ENCODE results near the gene C4orf51.

The C4orf51 gene

GRCh38 chr4:145703850-145704497 lies 24.0 kb downstream of the C4orf51 start:
- Histone ChIP-seq H3K27ac (ENCODE audit: low read depth, low read length) (peak overlapping the region; percentile 93), H3K36me3 (ENCODE audit: control insufficient read depth, insufficient read depth, low read length) (peaks cover 39% of the 10 kb centered on the region; the same call in 1 of the 2 replicates), H3K9me3 (ENCODE audit: control insufficient read depth, insufficient read depth, low read depth, low read length) (no peaks in the 10 kb centered on the region), H3K4me3 (ENCODE audit: low read depth, low read length) (peak overlapping the region; percentile 56), H3K9ac (ENCODE audit: low read length) (peak overlapping the region; percentile 80), H3K27me3 (ENCODE audit: control insufficient read depth, insufficient read depth, low read length) (no peaks in the 10 kb centered on the region), H3K4me1 (ENCODE audit: control insufficient read depth, insufficient read depth, low read length) (peaks cover 35% of the 10 kb centered on the region)

GRCh38 chr4:145709336-145709735 lies 29.4 kb downstream of the C4orf51 start:
- Histone ChIP-seq H3K9me3 (ENCODE audit: control insufficient read depth, insufficient read depth, low read depth, low read length) (no peaks in the 10 kb centered on the region), H3K36me3 (ENCODE audit: control insufficient read depth, insufficient read depth, low read length) (peaks cover 81% of the 10 kb centered on the region)

GRCh38 chr4:145709843-145710242 lies 29.9 kb downstream of the C4orf51 start:
- Histone ChIP-seq H3K27me3 (ENCODE audit: control insufficient read depth, insufficient read depth, low read length) (no peaks in the 10 kb centered on the region), H3K9me3 (ENCODE audit: control insufficient read depth, insufficient read depth, low read depth, low read length) (no peaks in the 10 kb centered on the region), H3K9ac (ENCODE audit: low read length) (no peak overlapping the region), H3K4me3 (ENCODE audit: low read depth, low read length) (no peak overlapping the region), H3K4me1 (ENCODE audit: control insufficient read depth, insufficient read depth, low read length) (peaks cover 39% of the 10 kb centered on the region), H3K36me3 (ENCODE audit: control insufficient read depth, insufficient read depth, low read length) (peaks cover 81% of the 10 kb centered on the region), H3K27ac (ENCODE audit: low read depth, low read length) (no peak overlapping the region)

More at GRCh38 chr4:145709336-145709735, 29.4 kb downstream of the C4orf51 start:
- no peak overlapping the region for H3K4me3 ChIP-seq (ENCODE audit: low read depth, low read length)
- no peak overlapping the region for H3K9ac ChIP-seq (ENCODE audit: low read length)
- peaks cover 44% of the 10 kb centered on the region for H3K4me1 ChIP-seq (ENCODE audit: control insufficient read depth, insufficient read depth, low read length)
- no peak overlapping the region for H3K27ac ChIP-seq (ENCODE audit: low read depth, low read length)
- no peaks in the 10 kb centered on the region for H3K27me3 ChIP-seq (ENCODE audit: control insufficient read depth, insufficient read depth, low read length)

- peaks cover 2% of the 10 kb centered on the region; the same call in 1 of the 2 replicates for H3K9me3 ChIP-seq (ENCODE audit: control insufficient read depth, insufficient read depth, low read depth, low read length)
- no peak overlapping the region for H3K4me3 ChIP-seq (ENCODE audit: low read depth, low read length)
- no peaks in the 10 kb centered on the region for H3K27me3 ChIP-seq (ENCODE audit: control insufficient read depth, insufficient read depth, low read length)
- peaks cover 3% of the 10 kb centered on the region for H3K4me1 ChIP-seq (ENCODE audit: control insufficient read depth, insufficient read depth, low read length)
- H3K9ac ChIP-seq (ENCODE audit: low read length), result no peak overlapping the region
- no peak overlapping the region for H3K27ac ChIP-seq (ENCODE audit: low read depth, low read length)
- peaks cover 86% of the 10 kb centered on the region for H3K36me3 ChIP-seq (ENCODE audit: control insufficient read depth, insufficient read depth, low read length)
These were observed 36.3 kb downstream of the C4orf51 start for GRCh38 chr4:145716200-145716599.

- Histone ChIP-seq H3K4me1 (ENCODE audit: control insufficient read depth, insufficient read depth, low read length) (peaks cover 2% of the 10 kb centered on the region; the same call in 1 of the 2 replicates), H3K36me3 (ENCODE audit: control insufficient read depth, insufficient read depth, low read length) (peaks cover 87% of the 10 kb centered on the region), H3K27ac (ENCODE audit: low read depth, low read length) (no peak overlapping the region), H3K9ac (ENCODE audit: low read length) (no peak overlapping the region), H3K9me3 (ENCODE audit: control insufficient read depth, insufficient read depth, low read depth, low read length) (peaks cover 2% of the 10 kb centered on the region; the same call in 1 of the 2 replicates), H3K27me3 (ENCODE audit: control insufficient read depth, insufficient read depth, low read length) (no peaks in the 10 kb centered on the region), H3K4me3 (ENCODE audit: low read depth, low read length) (no peak overlapping the region)
These were observed 36.8 kb downstream of the C4orf51 start for GRCh38 chr4:145716661-145717200.

- H3K9ac ChIP-seq (ENCODE audit: low read length), result no peak overlapping the region
- H3K27ac ChIP-seq (ENCODE audit: low read depth, low read length), result no peak overlapping the region
- no peaks in the 10 kb centered on the region for H3K27me3 ChIP-seq (ENCODE audit: control insufficient read depth, insufficient read depth, low read length)
- peaks cover 9% of the 10 kb centered on the region for H3K9me3 ChIP-seq (ENCODE audit: control insufficient read depth, insufficient read depth, low read depth, low read length)
- 0 out of 2 replicates have a peak, but pooled peaks cover 2% of the 10 kb centered on the region for H3K4me1 ChIP-seq (ENCODE audit: control insufficient read depth, insufficient read depth, low read length)
- no peak overlapping the region for H3K4me3 ChIP-seq (ENCODE audit: low read depth, low read length)
- peaks cover 64% of the 10 kb centered on the region for H3K36me3 ChIP-seq (ENCODE audit: control insufficient read depth, insufficient read depth, low read length)
These were observed 40.0 kb downstream of the C4orf51 start for GRCh38 chr4:145719752-145720624.

- no peak overlapping the region for H3K4me3 ChIP-seq (ENCODE audit: low read depth, low read length)
- no peaks in the 10 kb centered on the region for H3K27me3 ChIP-seq (ENCODE audit: control insufficient read depth, insufficient read depth, low read length)
These were observed 40.7 kb downstream of the C4orf51 start for GRCh38 chr4:145720656-145721055.

GRCh38 chr4:145722561-145722960 lies 42.6 kb downstream of the C4orf51 start:
- H3K27me3 ChIP-seq (ENCODE audit: control insufficient read depth, insufficient read depth, low read length), result no peaks in the 10 kb centered on the region
- peaks cover 9% of the 10 kb centered on the region for H3K9me3 ChIP-seq (ENCODE audit: control insufficient read depth, insufficient read depth, low read depth, low read length)
- no peak overlapping the region for H3K27ac ChIP-seq (ENCODE audit: low read depth, low read length)
- H3K9ac ChIP-seq (ENCODE audit: low read length), result no peak overlapping the region
- 0 out of 2 replicates have a peak, but pooled peaks cover 2% of the 10 kb centered on the region for H3K4me1 ChIP-seq (ENCODE audit: control insufficient read depth, insufficient read depth, low read length)
- no peak overlapping the region for H3K4me3 ChIP-seq (ENCODE audit: low read depth, low read length)
- H3K36me3 ChIP-seq (ENCODE audit: control insufficient read depth, insufficient read depth, low read length), result peaks cover 38% of the 10 kb centered on the region

More at GRCh38 chr4:145720656-145721055, 40.7 kb downstream of the C4orf51 start:
- H3K36me3 ChIP-seq (ENCODE audit: control insufficient read depth, insufficient read depth, low read length), result peaks cover 57% of the 10 kb centered on the region
- no peak overlapping the region for H3K9ac ChIP-seq (ENCODE audit: low read length)
- H3K9me3 ChIP-seq (ENCODE audit: control insufficient read depth, insufficient read depth, low read depth, low read length), result peaks cover 9% of the 10 kb centered on the region
- no peak overlapping the region for H3K27ac ChIP-seq (ENCODE audit: low read depth, low read length)
- H3K4me1 ChIP-seq (ENCODE audit: control insufficient read depth, insufficient read depth, low read length), result 0 out of 2 replicates have a peak, but pooled peaks cover 2% of the 10 kb centered on the region

GRCh38 chr4:145723336-145723735 lies 43.4 kb downstream of the C4orf51 start:
- Histone ChIP-seq H3K27ac (ENCODE audit: low read depth, low read length) (no peak overlapping the region), H3K4me3 (ENCODE audit: low read depth, low read length) (no peak overlapping the region), H3K4me1 (ENCODE audit: control insufficient read depth, insufficient read depth, low read length) (0 out of 2 replicates have a peak, but pooled peaks cover 2% of the 10 kb centered on the region), H3K9me3 (ENCODE audit: control insufficient read depth, insufficient read depth, low read depth, low read length) (peaks cover 9% of the 10 kb centered on the region), H3K36me3 (ENCODE audit: control insufficient read depth, insufficient read depth, low read length) (peaks cover 31% of the 10 kb centered on the region; the same call in 1 of the 2 replicates), H3K27me3 (ENCODE audit: control insufficient read depth, insufficient read depth, low read length) (no peaks in the 10 kb centered on the region), H3K9ac (ENCODE audit: low read length) (no peak overlapping the region)

GRCh38 chr4:145730026-145730425 lies 50.1 kb downstream of the C4orf51 start:
- Histone ChIP-seq H3K9me3 (ENCODE audit: control insufficient read depth, insufficient read depth, low read depth, low read length) (no peaks in the 10 kb centered on the region), H3K4me1 (ENCODE audit: control insufficient read depth, insufficient read depth, low read length) (peaks cover 35% of the 10 kb centered on the region), H3K36me3 (ENCODE audit: control insufficient read depth, insufficient read depth, low read length) (peaks cover 17% of the 10 kb centered on the region; the same call in 1 of the 2 replicates)

More at GRCh38 chr4:145730026-145730425, 50.1 kb downstream of the C4orf51 start:
- no peak overlapping the region for H3K27ac ChIP-seq (ENCODE audit: low read depth, low read length)
- H3K4me3 ChIP-seq (ENCODE audit: low read depth, low read length), result no peak overlapping the region
- no peaks in the 10 kb centered on the region for H3K27me3 ChIP-seq (ENCODE audit: control insufficient read depth, insufficient read depth, low read length)
- no peak overlapping the region for H3K9ac ChIP-seq (ENCODE audit: low read length)

Measured in HUES6 (cell line).